NCI-H82 (cell line): ENCODE data around the gene NR1I3.
"Not testable (repeated sequence)": the region's sequence is repeated elsewhere in the genome, so short reads cannot be mapped to it uniquely, and the experiment has no call there.

Source experiments
- DNase-seq: peaks from one replicate; lab custom pipeline; 2025; lab: John Stamatoyannopoulos, UW

Gene NR1I3

DNA sequence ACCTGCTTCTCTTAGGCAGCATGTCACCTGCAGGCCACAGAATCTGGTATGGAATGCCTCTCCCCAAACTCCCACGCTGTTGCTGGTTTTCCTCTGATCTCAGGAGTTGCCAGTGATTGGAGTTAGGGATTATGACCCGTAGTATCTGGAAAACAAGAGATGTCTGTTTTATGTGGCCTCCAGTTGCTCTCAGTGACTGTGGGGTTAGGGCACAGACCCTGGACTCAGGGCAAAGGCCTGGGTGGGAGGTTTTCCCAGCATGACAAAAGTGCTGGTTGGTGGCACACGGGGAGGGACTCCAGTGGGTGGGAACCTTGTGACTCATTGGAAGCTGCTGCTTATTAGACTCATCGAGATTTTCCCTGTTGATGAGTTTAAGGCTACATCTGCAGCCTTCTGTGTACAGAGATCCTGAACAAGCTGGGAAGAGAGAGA, at the start of gene NR1I3:
TSS of gene NR1I3 (minus strand) at position 165 of the 435 bp plus-strand sequence. CDS start 1,638 bp downstream, outside the sequence.
- no peak for DNase-seq

DNA sequence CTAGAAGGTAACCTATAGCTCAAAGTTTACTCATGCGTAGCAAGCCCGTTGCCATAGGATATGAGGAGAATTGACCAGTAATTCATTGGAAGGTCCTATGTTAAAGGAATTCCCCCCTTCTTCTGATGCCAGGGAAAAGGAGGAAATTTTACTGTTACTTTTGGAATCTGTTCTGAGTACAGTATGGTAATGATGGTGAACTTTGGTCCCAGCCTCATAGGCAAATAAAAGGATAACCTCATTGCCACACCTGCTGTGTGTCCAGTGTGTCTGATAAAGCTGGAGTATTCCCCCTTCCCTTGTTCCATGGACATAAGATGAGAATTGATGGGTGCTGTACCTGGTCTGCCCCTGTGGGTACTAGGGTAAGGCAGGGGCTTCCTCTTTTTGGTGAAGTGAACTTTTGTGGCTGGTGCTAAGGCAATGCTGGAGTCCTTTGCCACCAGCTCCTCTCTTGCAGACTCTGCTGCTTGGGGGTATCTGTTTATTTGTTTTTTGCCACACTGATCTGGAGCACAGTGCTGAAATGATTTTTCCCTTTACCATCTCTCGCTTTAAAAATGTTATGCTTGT, 49.6 kb upstream of the NR1I3 start:
- DNase-seq: no peak

- no peak for DNase-seq
These were observed 47.5 kb upstream of the NR1I3 start for GRCh38 chr1:161285521-161285920.

DNA sequence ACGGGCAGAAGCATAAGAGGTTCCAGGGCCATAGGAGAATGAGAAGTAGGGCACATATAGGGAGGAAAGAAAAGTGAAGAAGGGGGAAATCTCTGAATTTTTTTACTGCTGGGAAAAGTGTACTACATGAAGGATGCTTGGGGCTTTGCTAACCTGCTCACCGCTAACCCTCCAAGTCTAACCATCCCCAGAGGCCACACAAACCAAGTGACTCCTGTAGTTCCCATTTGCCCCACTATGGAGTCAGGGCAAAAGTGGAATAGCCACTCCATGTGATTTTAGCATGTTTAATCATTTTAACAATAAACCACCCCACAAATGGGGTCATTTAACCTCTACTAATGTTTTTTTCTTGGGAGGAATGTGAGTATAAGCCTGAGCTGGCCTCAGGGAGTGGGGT, 47.1 kb upstream of the NR1I3 start:
- DNase-seq: no peak

DNA sequence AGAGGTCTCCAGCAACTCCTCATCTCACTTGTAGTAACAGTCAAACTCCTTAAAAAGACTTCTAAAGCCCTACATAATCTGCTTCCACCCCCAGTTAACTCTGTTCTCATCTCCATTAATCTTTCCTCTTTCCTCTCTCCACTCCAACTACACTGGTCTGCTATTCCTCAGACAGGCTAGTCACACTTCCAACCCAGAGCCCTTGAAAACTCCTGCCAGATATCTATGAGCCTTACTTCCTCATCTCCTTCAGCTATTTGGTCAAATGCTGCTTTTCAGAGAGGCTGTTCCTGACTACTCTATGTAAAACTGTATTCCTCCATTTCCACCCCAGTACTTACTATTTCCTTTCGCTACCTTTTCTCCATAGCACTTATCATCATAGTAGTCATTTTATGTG, 45.0 kb upstream of the NR1I3 start:
- peak; percentile 17 for DNase-seq

GRCh38 chr1:161274874-161275273, 36.9 kb upstream of the NR1I3 start:
- peak; percentile 92 for DNase-seq

DNA sequence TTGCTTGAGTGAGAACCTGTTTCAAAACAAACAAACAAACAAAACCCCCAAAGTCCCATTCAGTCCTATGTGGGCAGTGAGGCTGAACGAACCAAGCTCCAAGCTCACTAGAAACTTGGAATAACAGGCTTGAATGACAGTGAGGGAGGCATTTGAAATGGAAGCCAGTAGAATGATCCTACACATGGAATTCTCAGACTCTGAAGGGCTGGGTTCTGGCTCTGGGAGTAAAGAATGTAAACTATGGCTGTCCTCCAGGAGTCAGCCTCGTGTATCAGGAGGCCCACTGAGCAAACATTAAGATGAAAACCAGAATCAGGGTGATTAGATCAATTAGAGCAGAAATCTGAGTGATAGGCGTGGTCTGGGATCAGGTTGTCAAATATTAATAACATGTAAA, 35.4 kb upstream of the NR1I3 start:
- DNase-seq: no peak

GRCh38 chr1:161267321-161267720, 29.3 kb upstream of the NR1I3 start:
- no peak for DNase-seq

GRCh38 chr1:161266836-161267235, 28.8 kb upstream of the NR1I3 start:
- DNase-seq: peak; percentile 20

DNA sequence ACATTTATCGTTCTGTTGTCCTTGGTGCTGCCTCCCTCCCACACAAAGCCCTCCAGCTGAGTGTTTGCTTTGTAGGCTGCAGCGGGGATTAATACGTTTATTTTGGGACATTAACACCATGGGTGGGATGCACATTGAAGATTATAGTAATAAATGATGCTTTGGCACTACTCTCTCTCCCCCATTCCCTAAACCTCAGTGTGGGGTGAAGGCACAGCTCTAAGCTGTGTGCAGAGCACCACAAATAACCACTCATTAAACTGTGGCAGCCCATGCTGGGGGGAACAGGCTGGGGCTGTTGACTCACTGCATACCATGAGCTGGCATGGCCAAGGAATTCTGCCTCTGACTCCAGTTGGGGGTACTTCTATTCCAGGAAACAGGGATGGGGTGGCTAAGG, 28.2 kb upstream of the NR1I3 start:
- DNase-seq: no peak

- no peak for DNase-seq
These were observed 27.3 kb upstream of the NR1I3 start for GRCh38 chr1:161265305-161265704.

GRCh38 chr1:161261261-161262235, 23.5 kb upstream of the NR1I3 start:
- DNase-seq: peak; percentile 64

- peak; percentile 83 for DNase-seq
These were observed 22.6 kb upstream of the NR1I3 start for GRCh38 chr1:161260376-161261260.

DNA sequence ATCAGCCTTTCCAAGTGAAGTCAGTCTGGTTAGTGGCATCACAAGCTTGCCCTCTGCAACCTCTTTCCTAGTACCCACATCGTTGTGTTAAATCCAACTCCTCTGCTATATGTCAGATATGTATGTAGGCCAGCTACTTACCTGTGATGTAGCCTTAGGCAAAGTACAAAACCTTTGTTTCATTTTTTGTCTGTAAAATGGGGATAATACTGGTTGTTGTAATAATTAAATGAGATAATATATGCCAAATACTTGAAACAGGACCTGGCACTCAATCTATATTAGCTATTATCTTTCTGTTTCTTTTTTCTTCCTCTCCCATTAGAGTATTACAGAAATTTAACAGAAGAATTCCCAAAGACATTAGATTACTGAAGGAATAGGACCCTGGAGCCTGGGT, 21.8 kb upstream of the NR1I3 start:
- DNase-seq: no peak

- no peak for DNase-seq
These were observed 21.3 kb upstream of the NR1I3 start for GRCh38 chr1:161259345-161259702.

DNA sequence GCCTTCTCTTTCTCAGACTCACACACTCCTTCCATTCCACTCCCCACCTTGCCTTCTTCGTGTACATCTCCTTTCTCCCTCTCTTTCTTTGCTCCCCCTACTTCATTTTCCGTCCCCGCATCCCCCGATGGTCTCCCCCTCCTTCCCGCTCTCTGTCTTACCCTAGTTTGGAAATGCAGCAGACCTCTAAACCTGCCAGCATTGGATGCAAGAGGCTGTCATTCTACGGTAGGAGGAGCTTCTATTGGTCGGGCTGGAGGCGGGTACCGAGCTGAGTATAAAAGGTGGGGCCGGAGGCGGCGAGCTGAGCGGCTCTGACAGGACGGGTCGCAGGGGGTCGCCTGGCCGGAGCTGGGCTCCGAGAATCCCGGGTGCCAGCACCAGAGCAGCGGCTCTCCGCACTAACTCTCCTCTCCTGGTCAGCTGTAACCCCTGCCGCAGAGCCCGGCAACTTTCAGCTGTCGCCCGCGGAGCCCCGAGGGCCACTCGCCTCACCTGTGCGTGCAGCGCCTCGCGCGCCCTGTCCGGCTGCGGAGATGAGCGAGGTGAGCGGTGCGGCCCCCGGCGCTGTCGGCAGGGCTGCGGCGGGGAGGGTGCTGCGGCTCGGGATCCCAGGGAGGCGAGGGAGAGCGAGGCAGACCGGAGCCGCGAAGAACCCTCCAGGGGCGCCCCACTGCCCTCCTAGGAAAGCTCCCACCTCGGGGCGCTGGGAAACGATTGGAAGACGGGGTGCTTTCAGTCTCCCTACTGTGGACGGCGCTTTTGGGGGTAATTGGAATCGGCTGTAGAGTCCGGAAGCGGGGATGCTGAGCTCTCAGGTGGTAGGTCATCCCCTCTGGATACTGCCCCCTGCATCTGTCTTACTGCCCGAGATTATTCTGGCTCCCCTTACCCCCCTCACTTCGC, 20.7 kb upstream of the NR1I3 start, which contains the start of gene PCP4L1:
TSS of gene PCP4L1 (plus strand) at position 307 of the 906 bp plus-strand sequence. CDS start at position 537, 230 bp downstream.
- peak; percentile 87 for DNase-seq

DNA sequence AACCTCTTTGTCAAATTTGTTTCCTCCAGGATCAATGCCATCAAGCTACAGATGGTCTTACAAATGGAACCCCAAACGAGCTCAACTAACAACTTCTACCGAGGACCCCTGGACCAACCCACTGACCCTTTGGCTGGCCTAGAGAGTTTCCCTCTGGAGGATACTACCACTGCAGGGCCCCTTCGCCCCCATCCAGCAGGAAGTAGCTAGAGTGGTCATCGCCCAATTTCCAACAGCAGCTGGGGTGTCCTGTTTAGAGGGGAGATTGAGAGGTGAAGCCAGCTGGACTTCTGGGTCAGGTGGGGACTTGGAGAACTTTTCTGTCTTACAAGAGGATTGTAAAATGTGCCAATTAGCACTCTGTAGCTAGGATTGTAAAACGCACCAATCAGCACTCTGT, 19.1 kb upstream of the NR1I3 start:
- DNase-seq: not testable (repeated sequence)

- not testable (repeated sequence) for DNase-seq
These were observed 18.0 kb upstream of the NR1I3 start for GRCh38 chr1:161255955-161256520.

- DNase-seq: not testable (repeated sequence)
These were observed 17.3 kb upstream of the NR1I3 start for GRCh38 chr1:161255302-161255701.

- DNase-seq: no peak
These were observed 13.6 kb upstream of the NR1I3 start for GRCh38 chr1:161251579-161251978.

- DNase-seq: no peak
These were observed 12.8 kb upstream of the NR1I3 start for GRCh38 chr1:161250829-161251228.
